ENCODE results near the gene FBP2.
A peak's percentile ranks its signal among the peaks of the same experiment; 100 is the strongest.

The FBP2 gene

DNA sequence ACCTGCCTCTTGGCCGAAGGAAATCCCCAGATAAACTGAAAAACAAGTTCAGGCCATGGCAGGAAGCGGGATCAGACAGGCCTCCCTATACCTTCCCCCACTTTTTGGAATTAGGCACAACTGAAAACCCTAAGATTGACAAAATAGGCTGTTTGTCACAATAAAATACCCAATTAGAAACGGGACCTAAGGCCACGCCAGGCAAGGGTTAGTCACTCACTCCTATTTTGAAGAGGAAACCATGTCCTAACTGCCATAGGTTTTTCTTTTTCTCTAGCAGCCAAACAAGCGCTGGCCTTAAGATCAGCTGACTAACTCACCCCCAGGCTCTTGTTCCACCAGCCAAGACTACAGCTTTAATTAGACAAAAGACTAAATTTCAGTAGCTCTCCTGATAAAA, 11.9 kb downstream of the FBP2 start:
- TF ChIP-seq CTCF (IDR thresholded peaks at IDR 0.05; ENCODE audit: unreplicated experiment in 3 of 3): no peak
- H3K27ac Mint-ChIP-seq: no peak overlapping the region
- H3K27me3 Mint-ChIP-seq (ENCODE audit: low read depth): peaks cover 2% of the 10 kb centered on the region
- no peaks in the 10 kb centered on the region for H3K36me3 Mint-ChIP-seq (ENCODE audit: low read depth)
- H3K4me3 Mint-ChIP-seq: no peak overlapping the region
- peaks cover 12% of the 10 kb centered on the region for H3K4me1 Mint-ChIP-seq
- no peaks in the 10 kb centered on the region for H3K9me3 Mint-ChIP-seq

- H3K27me3 Mint-ChIP-seq (ENCODE audit: low read depth): no peaks in the 10 kb centered on the region
- no peaks in the 10 kb centered on the region for H3K36me3 Mint-ChIP-seq (ENCODE audit: low read depth)
- H3K4me3 Mint-ChIP-seq: no peak overlapping the region
- no peaks in the 10 kb centered on the region for H3K9me3 Mint-ChIP-seq
- peaks cover 7% of the 10 kb centered on the region for H3K4me1 Mint-ChIP-seq
- peak overlapping the region in 1 of 3 experiments; percentile 30 for H3K27ac Mint-ChIP-seq
- TF ChIP-seq CTCF (IDR thresholded peaks at IDR 0.05; ENCODE audit: unreplicated experiment in 3 of 3): no peak
These were observed 16.1 kb downstream of the FBP2 start for GRCh38 chr9:94577571-94577970.

DNA sequence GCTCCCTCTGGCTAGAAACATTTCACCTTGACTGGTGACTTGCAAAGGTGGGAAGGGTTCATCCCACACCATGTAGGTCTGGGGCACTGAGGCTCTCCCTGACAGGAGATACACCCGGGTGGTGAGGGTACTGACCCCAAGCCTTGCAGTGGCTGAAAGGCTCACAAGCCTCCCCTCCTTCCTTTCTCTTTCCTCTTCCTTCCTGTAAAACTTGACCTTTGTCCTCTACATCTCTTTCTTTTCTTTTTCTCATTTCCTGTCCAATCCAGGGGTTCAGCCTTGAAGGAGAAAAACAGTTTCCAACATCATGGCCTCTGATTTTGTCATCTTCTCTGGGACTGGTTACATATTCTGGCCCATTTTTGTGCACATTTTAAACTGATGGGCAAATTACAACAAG, 16.6 kb downstream of the FBP2 start:
- H3K9me3 Mint-ChIP-seq: no peaks in the 10 kb centered on the region
- peak overlapping the region; percentile 11 to 43 (median 30) for H3K27ac Mint-ChIP-seq
- H3K4me3 Mint-ChIP-seq: no peak overlapping the region
- H3K27me3 Mint-ChIP-seq (ENCODE audit: low read depth): no peaks in the 10 kb centered on the region
- H3K36me3 Mint-ChIP-seq (ENCODE audit: low read depth): no peaks in the 10 kb centered on the region
- no peak for TF ChIP-seq CTCF (IDR thresholded peaks at IDR 0.05; ENCODE audit: unreplicated experiment in 3 of 3)
- H3K4me1 Mint-ChIP-seq: peaks cover 7% of the 10 kb centered on the region

DNA sequence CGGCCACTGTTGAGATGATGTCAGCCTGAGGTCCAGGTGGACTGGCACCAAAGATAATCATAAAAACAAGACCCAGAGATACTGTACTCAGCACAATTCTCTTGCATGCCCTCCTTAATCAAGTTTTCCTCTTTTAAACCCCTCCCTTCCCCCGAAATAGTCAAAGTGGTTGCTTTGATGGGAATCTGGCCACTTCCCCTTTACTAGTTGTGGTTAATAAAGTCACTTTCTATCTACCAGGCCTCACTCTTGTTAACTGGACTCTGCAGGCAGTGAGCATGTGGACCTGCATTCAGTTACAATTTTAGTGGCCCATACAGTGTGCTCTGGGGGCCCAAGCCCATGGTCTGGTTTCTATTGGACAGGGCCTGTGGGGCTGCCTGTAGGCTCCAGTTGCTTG, 17.5 kb downstream of the FBP2 start:
- Mint-ChIP-seq H3K4me3 (no peak overlapping the region), H3K36me3 (ENCODE audit: low read depth) (no peaks in the 10 kb centered on the region), H3K4me1 (peaks cover 7% of the 10 kb centered on the region), H3K27ac (peak overlapping the region in 1 of 3 experiments; percentile 13), H3K9me3 (no peaks in the 10 kb centered on the region), H3K27me3 (ENCODE audit: low read depth) (no peaks in the 10 kb centered on the region)
- no peak for TF ChIP-seq CTCF (IDR thresholded peaks at IDR 0.05; ENCODE audit: unreplicated experiment in 3 of 3)

DNA sequence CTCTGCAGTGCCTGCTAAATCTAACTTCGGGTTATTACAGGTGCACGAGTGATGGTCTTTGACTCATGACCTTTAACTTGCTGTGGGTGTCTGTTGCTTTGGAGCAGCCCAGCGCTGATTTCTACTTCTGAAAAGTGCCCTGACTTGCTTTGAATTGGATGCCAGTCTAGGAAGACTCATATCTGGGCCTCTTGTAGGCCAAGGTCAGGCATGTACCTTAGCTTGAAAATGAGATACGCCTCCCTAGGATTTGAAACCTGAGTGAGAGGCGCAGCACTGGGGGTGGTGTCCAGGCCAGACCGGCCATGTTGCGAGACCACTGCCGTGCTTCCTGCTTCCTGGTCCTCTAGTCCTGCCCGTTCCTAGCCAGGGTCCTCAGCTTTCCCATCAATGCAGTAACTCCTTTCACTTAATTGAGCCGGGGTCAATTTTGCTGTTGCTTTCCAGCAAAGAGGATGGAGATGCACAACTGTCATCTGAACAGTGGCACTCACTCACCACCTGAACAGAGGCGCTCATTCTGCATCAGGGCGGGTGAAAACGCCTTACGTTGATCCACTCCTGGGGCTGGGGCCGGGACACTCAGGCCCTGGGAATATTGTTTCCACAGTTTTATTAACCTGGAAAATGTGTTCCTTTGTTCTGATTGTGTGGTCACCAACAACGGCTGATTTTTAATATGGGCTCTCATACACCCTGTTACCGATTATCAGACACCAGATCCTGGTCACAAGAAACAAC, 24.5 kb downstream of the FBP2 start:
- H3K36me3 Mint-ChIP-seq (ENCODE audit: low read depth): peaks cover 10% of the 10 kb centered on the region

More for the DNA sequence above, 24.5 kb downstream of the FBP2 start:
- Mint-ChIP-seq H3K27me3 (ENCODE audit: low read depth) (no peaks in the 10 kb centered on the region), H3K9me3 (no peaks in the 10 kb centered on the region), H3K27ac (no peak overlapping the region), H3K4me3 (no peak overlapping the region), H3K4me1 (no peaks in the 10 kb centered on the region)
- no peak for TF ChIP-seq CTCF (IDR thresholded peaks at IDR 0.05; ENCODE audit: unreplicated experiment in 3 of 3)
